HG03175 (cell line): ENCODE data around the gene CLTB.
"Not testable (repeated sequence)": the region's sequence is repeated elsewhere in the genome, so short reads cannot be mapped to it uniquely, and the experiment has no call there.

Experiments
- ATAC-seq: cut with Tn5 transposase; IDR thresholded peaks from one replicate; pipeline ENCODE4 v1.9.1; 2021; ENCODE audit warnings: mild to moderate bottlenecking, moderate library complexity; ENCODE audit not compliant: unreplicated experiment

Gene CLTB, protein sequence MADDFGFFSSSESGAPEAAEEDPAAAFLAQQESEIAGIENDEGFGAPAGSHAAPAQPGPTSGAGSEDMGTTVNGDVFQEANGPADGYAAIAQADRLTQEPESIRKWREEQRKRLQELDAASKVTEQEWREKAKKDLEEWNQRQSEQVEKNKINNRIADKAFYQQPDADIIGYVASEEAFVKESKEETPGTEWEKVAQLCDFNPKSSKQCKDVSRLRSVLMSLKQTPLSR

DNA sequence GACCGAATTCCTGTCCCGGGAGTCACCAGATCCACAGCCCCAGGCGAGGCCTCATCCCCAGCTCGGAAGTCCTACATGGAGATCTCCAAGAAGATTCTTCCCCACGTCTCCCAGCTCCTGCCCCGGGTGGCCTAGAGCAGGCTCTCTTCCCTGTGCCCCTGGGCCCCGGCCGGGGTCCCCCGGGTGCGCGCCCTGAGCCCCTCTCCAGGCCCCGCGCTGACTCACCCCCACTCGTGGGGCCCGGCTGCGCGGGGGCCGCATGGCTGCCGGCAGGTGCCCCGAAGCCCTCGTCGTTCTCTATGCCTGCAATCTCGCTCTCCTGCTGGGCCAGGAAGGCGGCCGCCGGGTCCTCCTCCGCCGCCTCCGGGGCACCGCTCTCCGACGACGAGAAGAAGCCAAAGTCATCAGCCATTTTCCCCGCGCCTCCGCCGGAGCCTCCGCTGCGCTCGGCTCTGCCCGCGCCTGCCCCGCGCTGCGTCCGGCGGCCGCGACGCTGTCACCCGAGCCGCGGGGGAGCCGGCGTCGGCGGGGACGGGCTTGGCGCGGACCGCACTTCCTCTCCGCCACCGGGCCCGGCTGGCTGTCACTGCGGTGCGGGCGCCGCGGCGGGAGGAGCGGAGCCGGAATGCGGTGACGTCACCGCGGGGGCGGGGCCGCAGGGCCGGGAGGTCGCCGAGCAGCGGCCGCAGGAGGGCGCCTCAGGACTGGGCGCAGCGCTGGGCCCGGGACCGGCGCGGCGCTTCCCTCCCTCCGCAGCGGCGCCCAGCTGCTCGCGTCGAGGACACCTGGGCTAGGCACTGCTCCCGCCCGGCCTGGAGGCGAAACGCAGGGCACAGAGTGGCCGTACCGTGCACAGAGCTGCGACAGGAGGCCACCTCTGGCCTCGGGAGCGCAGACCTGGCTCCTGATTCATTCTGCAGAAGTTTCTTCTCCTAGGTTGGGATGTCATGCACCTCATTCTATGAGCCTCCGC, at the start of gene CLTB:
Gene CLTB, minus strand, starts transcription at position 588 of the 973 bp plus-strand sequence. Its CDS starts 176 bp downstream, at position 412.
- ATAC-seq, result peak; percentile 93

DNA sequence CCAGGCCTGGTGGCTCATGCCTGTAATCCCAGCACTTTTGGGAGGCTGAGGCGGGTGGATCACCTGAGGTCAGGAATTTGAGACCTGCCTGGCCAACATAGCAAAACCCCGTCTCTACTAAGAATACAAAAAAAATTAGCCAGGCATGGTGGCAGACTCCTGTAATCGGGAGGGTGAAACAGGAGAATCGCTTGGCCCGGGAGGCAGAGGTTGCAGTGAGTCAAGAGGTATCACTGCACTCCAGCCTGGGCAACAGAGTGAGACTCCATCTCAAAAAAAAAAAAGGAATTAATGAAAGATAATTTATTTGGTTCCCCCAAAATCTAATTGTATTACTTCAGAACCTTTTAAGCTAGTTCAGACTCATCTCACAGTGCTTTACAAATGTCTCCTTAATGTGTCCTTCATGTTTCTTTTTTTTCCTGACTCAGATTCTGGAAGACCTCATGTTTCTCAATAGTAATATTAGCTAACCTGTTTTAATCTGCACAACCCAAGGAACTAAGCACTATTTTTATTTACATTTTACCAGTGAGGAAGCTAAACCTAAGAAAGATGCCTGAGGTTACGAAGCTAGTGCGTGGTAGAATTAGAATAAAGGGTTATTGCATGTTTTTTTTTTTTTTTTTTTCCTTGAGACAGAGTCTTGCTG, 46.9 kb upstream of the CLTB start:
- no peak for ATAC-seq

DNA sequence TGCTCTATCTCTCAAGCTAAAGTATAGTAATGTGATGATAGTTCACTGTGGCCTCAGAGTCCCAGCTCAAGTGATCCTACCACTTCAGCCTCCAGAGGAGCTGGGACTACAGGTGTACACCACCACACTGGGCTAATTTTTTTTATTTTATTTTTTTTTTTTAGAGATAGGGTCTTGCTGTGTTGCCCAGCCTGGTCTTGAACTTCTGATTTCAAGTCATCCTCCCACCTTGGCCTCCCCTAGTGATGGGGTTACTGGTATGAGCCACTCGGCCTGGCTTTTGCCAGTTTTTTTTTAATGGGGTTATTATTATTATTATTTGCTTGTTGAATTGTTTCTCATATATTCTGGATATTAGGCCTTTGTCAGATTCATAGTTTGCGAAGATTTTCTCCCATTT, 45.0 kb upstream of the CLTB start:
- ATAC-seq, result no peak

DNA sequence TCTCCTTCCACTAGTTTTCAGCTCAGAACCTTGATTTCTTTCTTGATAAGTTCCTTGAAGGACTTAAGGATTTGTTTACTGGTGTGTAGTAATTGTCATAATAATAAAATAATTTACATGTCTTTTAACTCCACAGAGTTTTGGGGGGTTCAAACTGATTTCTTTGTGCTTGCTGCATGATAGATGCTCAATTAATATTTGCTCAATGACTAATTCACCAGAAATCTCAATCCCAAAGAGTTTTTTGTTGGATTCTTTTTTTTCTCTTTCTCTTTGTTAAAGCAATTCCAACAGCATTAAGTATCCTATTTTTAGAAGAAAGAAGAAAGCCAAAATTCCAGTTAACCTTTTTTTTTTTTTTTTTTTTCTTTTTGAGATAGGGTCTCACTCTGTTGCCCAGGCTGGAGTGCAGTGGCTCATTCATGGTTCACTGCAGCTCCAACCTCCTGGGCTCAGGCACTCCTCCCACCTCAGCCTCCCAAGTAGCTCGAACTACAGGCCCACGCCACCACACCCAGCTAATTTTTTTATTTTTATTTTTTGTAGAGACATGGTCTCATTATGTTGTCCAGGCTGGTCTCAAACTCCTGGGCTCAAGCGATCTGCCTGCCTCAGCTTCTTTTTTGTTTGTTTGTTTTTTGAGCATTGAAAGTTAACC, 42.7 kb upstream of the CLTB start:
- no peak for ATAC-seq

DNA sequence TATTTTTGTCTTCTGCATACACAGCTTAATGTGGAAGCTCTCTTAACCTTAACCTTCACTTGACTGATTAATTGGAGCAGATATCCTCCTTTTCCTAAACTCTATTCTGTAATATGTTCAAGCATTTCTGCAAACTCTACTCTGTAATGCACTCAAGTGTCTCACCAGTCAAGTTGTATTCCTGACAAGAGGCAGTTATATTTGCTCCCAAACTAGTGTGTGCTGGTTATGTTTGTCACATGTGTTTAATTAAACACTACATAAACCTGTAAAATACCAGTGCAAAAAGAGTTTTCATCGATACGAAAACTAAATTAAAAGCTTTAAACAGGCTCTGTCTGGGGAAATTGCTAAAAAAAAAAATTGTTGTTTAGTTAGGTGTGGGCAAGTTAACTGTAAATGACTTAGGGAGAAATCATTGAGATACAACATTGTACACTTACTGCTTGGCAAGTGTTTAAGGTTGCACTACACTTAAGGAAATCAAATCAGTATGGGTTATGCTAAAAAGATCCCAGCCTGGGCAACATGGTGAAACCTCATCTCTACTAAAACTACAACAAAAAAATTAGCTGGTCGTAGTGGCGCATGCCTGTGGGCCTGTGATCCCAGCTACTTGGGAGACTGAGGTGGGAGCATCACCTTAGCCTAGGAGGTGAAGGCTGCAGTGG, 38.5 kb upstream of the CLTB start:
- no peak for ATAC-seq

DNA sequence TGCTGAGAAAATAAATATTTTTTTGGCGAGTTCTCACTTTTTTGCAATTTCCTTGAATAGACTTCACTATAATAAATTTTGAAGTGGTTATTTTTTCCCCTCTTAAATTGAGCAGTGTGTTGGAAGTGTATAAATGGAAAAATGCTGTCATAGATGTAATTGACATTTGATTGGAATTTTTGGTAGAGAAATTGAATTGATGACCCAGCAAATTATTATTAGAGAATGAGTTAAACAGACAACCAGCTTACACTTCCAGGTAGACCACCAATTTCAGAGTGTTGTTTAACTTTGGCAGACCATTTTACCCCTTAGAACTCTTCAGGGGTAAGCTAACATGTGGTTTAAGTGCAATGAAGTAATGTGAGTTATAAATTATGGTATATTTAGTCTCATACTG, 33.7 kb upstream of the CLTB start:
- ATAC-seq, result no peak

DNA sequence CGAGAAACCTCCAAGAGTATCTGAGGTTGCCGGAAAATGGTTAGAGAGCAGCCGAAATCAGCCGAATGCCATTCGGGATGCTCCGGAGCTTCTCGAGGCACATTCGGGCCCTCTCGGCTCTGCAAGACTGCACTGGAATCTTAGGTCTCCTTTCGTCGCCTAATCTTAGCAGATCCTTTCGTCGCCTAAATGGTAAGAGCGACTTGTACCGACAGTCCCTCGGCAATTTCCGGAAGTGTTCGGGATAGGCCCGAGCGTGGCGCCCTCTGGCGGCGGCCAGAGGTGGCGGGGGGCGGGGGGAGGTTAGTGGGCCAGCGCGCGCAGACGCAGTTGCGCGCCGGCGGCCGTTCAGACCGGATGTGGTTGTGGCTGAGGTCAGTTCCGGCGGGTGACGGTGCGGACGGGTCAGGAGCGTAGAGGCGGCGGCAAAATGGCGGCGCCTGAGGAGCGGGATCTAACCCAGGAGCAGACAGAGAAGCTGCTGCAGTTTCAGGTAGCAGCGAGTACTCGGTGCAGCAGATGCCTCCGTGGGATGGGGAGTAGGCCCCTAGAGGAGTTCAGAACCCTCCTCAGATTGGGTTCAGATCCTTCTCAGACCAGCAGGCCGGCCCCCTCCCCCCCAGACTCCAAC, 31.8 kb upstream of the CLTB start, which contains the start of gene FAF2:
Gene FAF2, plus strand, starts transcription at position 408 of the 631 bp plus-strand sequence. Its CDS starts 23 bp downstream, at position 431.
- ATAC-seq, result peak; percentile 93

DNA sequence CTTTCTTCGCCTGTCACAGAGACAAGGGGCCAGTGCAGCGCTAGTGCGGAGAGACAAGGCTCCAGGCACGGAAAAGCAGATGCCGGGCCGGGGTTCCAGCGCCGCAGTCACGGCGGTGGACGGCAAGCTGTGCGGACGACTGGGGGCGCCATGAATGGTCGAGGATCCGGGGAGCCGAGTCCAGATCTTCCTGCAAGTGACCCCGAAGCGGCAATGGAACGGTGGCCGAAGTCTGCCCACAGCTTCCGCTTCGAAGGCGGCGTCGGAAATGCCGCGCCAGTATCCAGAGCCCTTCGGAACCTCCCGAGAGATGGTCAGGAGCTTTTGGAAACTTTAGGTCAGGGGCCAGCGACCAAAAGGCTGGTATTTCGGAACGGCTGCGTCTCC, 31.2 kb upstream of the CLTB start:
- ATAC-seq, result peak; percentile 40

DNA sequence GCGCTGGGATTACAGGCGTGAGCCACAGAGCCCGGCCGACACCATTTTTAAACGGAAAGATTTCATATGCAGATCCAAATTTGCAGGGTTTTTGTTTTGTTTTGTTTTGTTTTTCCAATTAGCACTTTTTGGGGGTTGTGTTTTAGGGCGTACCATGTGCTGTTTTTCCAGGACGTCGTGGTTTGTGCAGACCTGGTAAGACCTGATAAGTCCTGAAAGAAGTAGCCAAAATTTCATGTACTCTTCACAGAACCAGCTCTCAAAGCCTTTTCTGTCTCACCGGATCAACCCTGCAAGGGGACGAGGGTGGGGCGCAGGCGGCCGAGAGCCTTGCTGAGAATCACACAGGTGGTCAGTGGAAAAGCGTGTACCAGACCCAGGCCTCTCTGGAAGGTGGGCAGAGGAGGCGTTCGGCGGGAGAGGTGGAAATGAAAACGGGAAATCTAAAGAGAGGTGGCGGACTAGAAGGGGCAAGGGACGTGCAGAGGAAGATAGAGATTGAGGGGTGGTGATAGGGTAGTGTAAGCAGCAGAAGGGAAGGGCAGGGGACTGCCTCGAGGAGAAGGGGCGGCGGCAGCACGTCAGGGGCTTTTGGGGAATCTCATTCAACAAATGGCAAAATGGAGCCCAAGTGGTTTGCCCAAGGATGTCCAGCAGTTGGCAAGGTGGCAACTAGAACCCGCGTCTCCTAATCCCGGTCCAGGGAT, 30.7 kb upstream of the CLTB start:
- peak; percentile 2 for ATAC-seq

DNA sequence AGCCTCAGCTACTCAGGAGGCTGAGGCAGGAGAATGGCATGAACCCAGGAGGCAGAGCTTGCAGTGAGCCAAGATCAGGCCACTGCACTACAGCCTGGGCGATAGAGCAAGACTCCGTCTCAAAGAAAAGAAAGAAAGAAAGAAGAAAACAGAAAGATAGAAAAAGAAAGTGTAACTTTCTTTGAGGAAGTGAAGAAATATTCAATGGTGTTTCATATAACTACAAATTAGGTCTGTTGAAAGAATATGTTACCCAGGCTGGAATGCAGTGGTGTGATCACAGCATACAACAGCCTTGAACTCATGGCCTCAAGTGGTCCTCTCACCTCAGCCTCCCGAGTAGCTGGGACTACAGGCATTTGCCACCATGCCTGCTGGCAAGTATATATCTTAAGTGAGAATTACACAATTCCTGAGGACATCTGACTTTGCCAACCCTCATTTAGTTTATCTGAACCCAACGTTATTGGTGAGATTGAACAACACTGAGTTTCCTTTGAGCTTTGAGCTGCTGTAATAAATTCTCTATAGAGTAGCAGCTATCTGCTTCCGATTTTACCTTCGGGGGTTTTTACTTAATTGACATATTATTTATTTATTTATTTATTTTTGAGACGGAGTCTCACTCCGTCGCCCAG, 29.8 kb upstream of the CLTB start:
- no peak for ATAC-seq

DNA sequence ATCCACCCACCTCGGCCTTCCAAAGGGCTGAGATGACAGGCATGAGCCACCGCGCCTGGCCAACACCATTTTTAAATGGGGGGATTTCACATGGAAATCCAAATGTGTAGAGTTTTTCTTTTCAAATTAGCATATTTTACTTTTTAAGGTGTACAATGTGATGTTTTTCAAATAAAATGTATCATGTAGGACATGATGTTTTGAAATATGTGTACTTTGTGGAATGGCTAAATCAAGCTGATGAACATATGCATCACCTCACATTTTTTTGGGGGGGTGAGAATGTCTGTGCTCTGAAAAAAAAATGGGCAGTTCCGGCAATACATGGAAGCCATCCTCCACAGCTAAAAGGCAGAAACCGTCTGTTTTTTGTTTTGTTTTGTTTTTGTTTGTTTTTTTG, 28.4 kb upstream of the CLTB start:
- no peak for ATAC-seq

DNA sequence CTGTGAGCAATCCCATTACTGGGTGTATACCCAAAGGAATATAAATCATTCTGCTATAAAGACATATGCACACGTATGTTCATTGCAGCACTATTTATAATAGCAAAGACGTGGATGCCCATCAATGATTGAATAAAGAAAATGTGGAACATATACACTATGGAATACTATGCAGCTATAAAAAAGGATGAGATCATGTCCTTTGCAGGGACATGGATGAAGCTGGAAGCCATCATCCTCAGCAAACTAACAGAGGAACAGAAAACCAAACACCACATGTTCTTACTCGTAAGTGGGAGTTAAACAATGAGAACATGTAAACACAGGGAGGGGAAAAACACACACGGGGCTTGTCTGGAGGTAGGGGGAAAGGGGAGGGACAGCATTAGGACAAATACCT, 26.6 kb upstream of the CLTB start:
- ATAC-seq, result not testable (repeated sequence)

DNA sequence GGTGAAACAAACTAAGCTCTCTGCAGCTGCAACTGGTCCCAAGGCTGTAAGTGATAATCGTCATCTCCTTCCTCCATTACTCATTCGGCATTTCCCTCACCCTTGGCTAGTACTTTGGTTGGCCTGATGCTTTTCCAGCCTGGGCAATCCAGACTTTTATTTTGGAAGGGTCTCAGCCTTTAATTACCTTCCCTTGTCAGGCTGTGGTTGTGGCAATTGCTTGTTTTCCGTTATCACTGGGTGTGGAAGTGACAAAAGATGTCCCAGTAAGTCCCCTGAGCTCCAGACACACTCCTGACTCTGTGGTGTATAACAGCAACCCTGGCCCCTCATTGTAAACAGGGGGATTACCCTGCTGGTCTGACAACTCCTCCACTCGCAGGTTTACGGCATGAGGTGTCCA, 25.6 kb upstream of the CLTB start:
- ATAC-seq, result no peak

DNA sequence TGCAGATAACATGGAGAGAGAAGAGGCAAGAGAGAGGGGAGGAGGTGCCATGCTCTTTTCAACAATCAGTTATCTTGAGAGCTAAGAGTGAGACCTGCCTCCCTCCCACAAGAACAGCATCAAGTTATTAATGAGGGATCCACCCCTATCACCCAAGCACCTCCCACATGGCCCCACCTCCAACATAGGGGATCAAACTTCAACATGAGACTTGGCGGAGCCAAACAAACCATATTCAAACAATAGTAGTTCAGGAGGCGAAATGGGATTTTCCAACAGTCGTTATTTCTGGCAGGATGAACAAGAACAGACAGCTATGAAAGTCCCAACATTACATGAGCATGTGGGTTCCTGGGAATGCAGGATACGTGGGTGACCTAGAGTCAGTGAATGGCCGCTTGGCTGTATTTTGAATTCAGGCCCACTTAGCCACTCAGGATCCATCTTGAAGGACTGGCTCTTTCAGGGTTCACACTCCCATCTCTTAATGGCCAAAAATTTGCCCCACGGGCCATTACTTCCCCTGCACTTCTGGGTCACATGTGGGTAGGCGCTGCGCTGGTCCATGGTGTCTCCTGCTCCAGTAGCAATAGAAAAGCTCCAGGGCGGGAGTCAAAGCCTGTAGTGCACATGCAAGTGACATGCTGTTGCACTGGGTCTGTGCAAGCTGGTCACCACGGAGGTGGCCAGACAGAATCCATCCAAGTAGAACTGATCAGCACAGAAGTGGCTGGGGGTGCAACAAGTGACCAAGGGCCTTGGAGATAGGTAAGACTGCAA, 24.8 kb upstream of the CLTB start:
- ATAC-seq, result no peak

DNA sequence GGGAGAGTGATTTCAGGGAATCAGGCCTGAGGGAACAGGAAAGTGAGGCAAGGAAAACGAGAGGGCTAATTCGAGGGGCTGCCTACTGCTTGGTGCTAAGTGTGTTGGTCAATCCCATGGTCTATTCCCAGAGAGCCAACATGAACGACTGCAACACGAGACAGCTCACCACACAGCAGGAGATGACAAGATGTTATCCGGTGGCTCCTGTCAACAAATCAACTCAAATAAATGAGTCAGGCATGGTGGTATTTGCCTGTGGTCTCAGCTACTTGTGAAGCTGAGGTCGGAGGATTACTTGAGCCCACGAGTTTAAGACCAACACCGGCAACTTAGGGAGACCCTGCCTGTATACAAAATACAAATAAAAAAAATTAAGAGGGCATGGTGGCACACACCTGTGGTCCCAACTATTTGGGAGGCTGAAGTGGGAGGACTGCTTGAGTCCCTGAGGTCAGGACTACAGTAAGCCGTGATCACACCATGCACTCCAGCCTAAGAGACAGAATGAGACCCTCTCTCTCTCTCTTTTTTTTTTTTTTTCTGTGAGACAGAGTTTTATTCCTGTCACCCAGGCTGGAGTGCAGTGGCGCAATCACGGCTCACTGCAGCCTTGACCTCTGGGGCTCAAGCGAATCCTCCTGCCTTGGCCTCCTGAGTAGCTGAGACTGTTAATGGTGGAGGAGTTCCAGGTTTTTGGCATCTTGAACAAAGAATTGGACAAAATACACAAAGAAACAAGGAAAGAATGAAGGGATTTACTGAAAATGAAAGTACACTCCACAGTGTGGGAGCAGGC, 22.8 kb upstream of the CLTB start:
- no peak for ATAC-seq

DNA sequence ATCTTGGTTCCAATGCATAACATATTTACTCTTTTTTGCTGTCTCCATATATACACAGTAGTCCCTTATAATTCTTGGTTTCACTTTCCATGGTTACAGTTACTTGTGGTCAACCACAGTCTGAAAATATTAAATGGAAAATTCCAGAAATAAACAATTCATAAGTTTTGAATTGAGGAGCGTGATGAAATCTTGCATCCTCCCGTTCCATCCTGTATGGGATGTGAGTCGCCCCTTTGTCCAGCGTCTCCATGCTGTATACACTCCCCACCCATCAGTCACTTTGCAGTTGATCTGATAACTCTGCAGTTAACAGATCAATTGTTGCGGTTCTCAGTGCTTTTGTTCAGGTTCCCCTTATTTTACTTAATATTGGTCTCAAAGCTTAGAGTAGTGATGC, 20.3 kb upstream of the CLTB start:
- ATAC-seq, result no peak

DNA sequence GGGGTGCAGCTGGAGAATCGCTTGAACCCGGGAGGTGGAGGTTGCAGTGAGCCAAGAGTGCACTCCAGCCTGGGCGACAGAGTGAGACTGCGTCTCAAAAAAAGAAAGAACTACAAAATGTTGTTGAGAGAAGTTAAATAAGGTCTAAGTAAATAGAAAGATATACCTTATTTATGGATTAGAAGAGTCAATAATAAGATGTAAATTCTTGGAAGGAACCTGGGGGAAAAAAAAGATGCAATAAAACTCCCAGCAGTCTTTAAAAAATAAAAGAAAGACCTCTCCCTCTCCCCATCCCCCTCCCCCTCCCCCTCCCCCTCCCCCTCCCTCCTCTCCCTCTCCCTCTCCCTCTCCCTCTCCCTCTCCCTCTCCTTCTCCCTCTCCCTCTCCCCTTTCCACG, 16.4 kb upstream of the CLTB start:
- ATAC-seq, result no peak
